Hepatocyte (in vitro differentiated cells): ENCODE data around the gene ZDHHC1. TPM values are rescaled to one million over a fixed set of nuclear protein-coding genes. Genes with fewer than 3 reads are reported as not detected.

ENCODE experiments used
- DNase-seq: peaks from one replicate; pipeline ENCODE4 v3.0.0-alpha.2; 2016; ENCODE audit warnings: low spot score
- H2AFZ ChIP-seq: fragments of 200-600 bp; sonication (generic); 2 replicates; pipeline ENCODE4 v1.6.0; 2016; ENCODE audit warnings: antibody characterized with exemption, mild to moderate bottlenecking
- H3K27ac ChIP-seq: fragments of 200-600 bp; sonication (generic); 2 replicates; pipeline ENCODE4 v1.5.1; 2016; ENCODE audit warnings: mild to moderate bottlenecking
- H3K27me3 ChIP-seq: fragments of 200-600 bp; sonication (generic); 2 replicates; pipeline ENCODE4 v1.6.1; 2016
- H3K36me3 ChIP-seq: fragments of 200-600 bp; sonication (generic); replicated peaks from 2 replicates; pipeline ENCODE4 v1.5.1; 2016; ENCODE audit warnings: low read depth; ENCODE audit not compliant: insufficient read depth
- H3K4me1 ChIP-seq: fragments of 200-600 bp; sonication (generic); 2 replicates; pipeline ENCODE4 v1.5.1; 2016; ENCODE audit warnings: mild to moderate bottlenecking, moderate library complexity; ENCODE audit not compliant: insufficient read depth
- H3K4me2 ChIP-seq: fragments of 200-600 bp; sonication (generic); 2 replicates; pipeline ENCODE4 v1.6.0; 2016
- H3K4me3 ChIP-seq: fragments of 200-600 bp; sonication (generic); 2 replicates; pipeline ENCODE4 v1.5.1; 2016; ENCODE audit warnings: mild to moderate bottlenecking
- H3K79me2 ChIP-seq: fragments of 200-600 bp; sonication (generic); 2 replicates; pipeline ENCODE4 v1.6.0; 2017; ENCODE audit warnings: mild to moderate bottlenecking
- H3K9me2 ChIP-seq: fragments of 200-600 bp; sonication (generic); replicated peaks from 2 replicates; pipeline ENCODE4 v1.6.0; 2017; ENCODE audit warnings: mild to moderate bottlenecking; ENCODE audit not compliant: insufficient read depth
- H3K9me3 ChIP-seq: fragments of 200-600 bp; sonication (generic); 2 replicates; pipeline ENCODE4 v1.5.1; 2016; ENCODE audit warnings: low read depth, mild to moderate bottlenecking
- H4K20me1 ChIP-seq: fragments of 200-600 bp; sonication (generic); 2 replicates; pipeline ENCODE4 v1.6.0; 2016; ENCODE audit warnings: mild to moderate bottlenecking; ENCODE audit not compliant: insufficient read depth, poor library complexity, severe bottlenecking
- CTCF ChIP-seq: fragments of 200-600 bp; sonication (generic); IDR thresholded peaks from 2 replicates; pipeline ENCODE4 v1.5.1; 2016; ENCODE audit warnings: antibody characterized with exemption, mild to moderate bottlenecking; ENCODE audit not compliant: poor library complexity
- EZH2 ChIP-seq: fragments of 200-600 bp; sonication (generic); IDR thresholded peaks from 2 replicates; pipeline ENCODE4 v1.6.1; 2016; ENCODE audit warnings: antibody characterized with exemption, mild to moderate bottlenecking, borderline replicate concordance
- EZH2phosphoT487 ChIP-seq: fragments of 200-600 bp; sonication (generic); IDR thresholded peaks from one replicate; pipeline ENCODE4 v1.6.1; 2018; ENCODE audit warnings: antibody characterized with exemption, mild to moderate bottlenecking, low read depth, moderate library complexity; ENCODE audit not compliant: unreplicated experiment, severe bottlenecking
- WGBS: methylation state at CpG from one replicate; pipeline ENCODE4 v1.1.6; 2016; ENCODE audit warnings: low lambda C conversion rate; ENCODE audit errors: missing lambda C conversion rate; 5-methylcytosine and 5-hydroxymethylcytosine counted together
- polyA plus RNA-seq: library from polyadenylated mRNA; unstranded; fragments of >200 nt; fragmentation: Nextera tagmentation; extraction: Ambion mirVana; gene quantifications from 2 replicates; pipeline ENCODE4 v1.2.1, GENCODE V29; 2016
- total RNA-seq: library from RNA; depleted of rRNA; stranded (reverse); fragments of >200 nt; gene quantifications from 2 replicates; pipeline ENCODE4 v1.2.3, GENCODE V29; 2014

ZDHHC1 gene
- total and polyA plus RNA-seq, 2 experiments from 2014 or later = 5.9 to 10.6 TPM

- WGBS = 95% methylated on average over 7 of the region's 7 CpGs
- H2AFZ ChIP-seq = no peak overlapping the region
- H3K9me2 ChIP-seq = no peaks in the 10 kb centered on the region
- peak overlapping the region; percentile 87 for H3K27ac ChIP-seq
- H4K20me1 ChIP-seq = no peaks in the 10 kb centered on the region
- H3K4me1 ChIP-seq = peaks cover 16% of the 10 kb centered on the region
- no peaks in the 10 kb centered on the region for H3K79me2 ChIP-seq
- DNase-seq = no peak
- no peak overlapping the region for H3K4me3 ChIP-seq
- TF ChIP-seq EZH2phosphoT487 = no peak
- TF ChIP-seq CTCF = no peak
- no peak for TF ChIP-seq EZH2
- no peak overlapping the region for H3K4me2 ChIP-seq
- no peaks in the 10 kb centered on the region for H3K27me3 ChIP-seq
- no peaks in the 10 kb centered on the region for H3K36me3 ChIP-seq
- H3K9me3 ChIP-seq = no peaks in the 10 kb centered on the region
These were observed 9.0 kb downstream of the ZDHHC1 start for GRCh38 chr16:67407176-67407787.

- Histone ChIP-seq H3K4me1 (peaks cover 16% of the 10 kb centered on the region), H3K4me2 (no peak overlapping the region), H3K9me3 (no peaks in the 10 kb centered on the region), H3K27me3 (no peaks in the 10 kb centered on the region), H3K36me3 (no peaks in the 10 kb centered on the region), H3K27ac (peak overlapping the region; percentile 87), H3K79me2 (no peaks in the 10 kb centered on the region), H3K4me3 (no peak overlapping the region), H3K9me2 (no peaks in the 10 kb centered on the region), H4K20me1 (no peaks in the 10 kb centered on the region), H2AFZ (no peak overlapping the region)
- no peak for DNase-seq
- 81% methylated on average over 18 of the region's 18 CpGs for WGBS
- TF ChIP-seq EZH2 (no peak), CTCF (no peak), EZH2phosphoT487 (no peak)
These were observed 9.9 kb downstream of the ZDHHC1 start for GRCh38 chr16:67406111-67406971.

GRCh38 chr16:67405336-67405735 lies 10.9 kb downstream of the ZDHHC1 start:
- Histone ChIP-seq H3K27me3 (no peaks in the 10 kb centered on the region), H3K4me3 (no peak overlapping the region), H3K27ac (peak overlapping the region; percentile 87), H4K20me1 (no peaks in the 10 kb centered on the region), H3K9me3 (no peaks in the 10 kb centered on the region), H3K36me3 (no peaks in the 10 kb centered on the region), H3K9me2 (no peaks in the 10 kb centered on the region), H3K4me2 (no peak overlapping the region), H3K4me1 (peaks cover 16% of the 10 kb centered on the region), H3K79me2 (no peaks in the 10 kb centered on the region), H2AFZ (no peak overlapping the region)
- TF ChIP-seq CTCF (no peak), EZH2 (no peak), EZH2phosphoT487 (no peak)
- no peak for DNase-seq
- 96% methylated on average over 8 of the region's 8 CpGs for WGBS
